Measurements from ENCODE around the gene BCAS3.

BCAS3 gene

GRCh38 chr17:60704170-60704569 lies 26.5 kb downstream of the BCAS3 start:
- DNase-seq: no peak
- no peak for TF ChIP-seq CTCF (IDR thresholded peaks at IDR 0.05; ENCODE audit: low read depth, low read length)
- Histone ChIP-seq H3K4me1 (no peaks in the 10 kb centered on the region), H3K9me3 (no peaks in the 10 kb centered on the region), H3K36me3 (no peaks in the 10 kb centered on the region), H3K27me3 (no peaks in the 10 kb centered on the region), H3K4me3 (ENCODE audit: low read depth, low read length) (no peak overlapping the region)

- Histone ChIP-seq H3K4me1 (no peaks in the 10 kb centered on the region), H3K27me3 (no peaks in the 10 kb centered on the region), H3K36me3 (no peaks in the 10 kb centered on the region), H3K9me3 (no peaks in the 10 kb centered on the region), H3K4me3 (ENCODE audit: low read depth, low read length) (no peak overlapping the region)
- TF ChIP-seq CTCF (IDR thresholded peaks at IDR 0.05; ENCODE audit: low read depth, low read length): no peak
- DNase-seq: no peak
Observed at GRCh38 chr17:60712675-60713074, 35.0 kb downstream of the BCAS3 start.

- no peak for TF ChIP-seq CTCF (IDR thresholded peaks at IDR 0.05; ENCODE audit: low read depth, low read length)
- no peaks in the 10 kb centered on the region for H3K36me3 ChIP-seq
- no peak overlapping the region for H3K4me3 ChIP-seq (ENCODE audit: low read depth, low read length)
- H3K27me3 ChIP-seq: no peaks in the 10 kb centered on the region
- no peak for DNase-seq
- H3K4me1 ChIP-seq: no peaks in the 10 kb centered on the region
- H3K9me3 ChIP-seq: no peaks in the 10 kb centered on the region
Observed at GRCh38 chr17:60713608-60714007, 36.0 kb downstream of the BCAS3 start.

GRCh38 chr17:60716766-60717165 lies 39.1 kb downstream of the BCAS3 start:
- no peaks in the 10 kb centered on the region for H3K4me1 ChIP-seq
- no peaks in the 10 kb centered on the region for H3K27me3 ChIP-seq
- no peak overlapping the region for H3K4me3 ChIP-seq (ENCODE audit: low read depth, low read length)
- TF ChIP-seq CTCF (IDR thresholded peaks at IDR 0.05; ENCODE audit: low read depth, low read length): no peak
- no peaks in the 10 kb centered on the region for H3K9me3 ChIP-seq
- H3K36me3 ChIP-seq: no peaks in the 10 kb centered on the region
- DNase-seq: no peak

GRCh38 chr17:60717814-60718213 lies 40.2 kb downstream of the BCAS3 start:
- Histone ChIP-seq H3K9me3 (no peaks in the 10 kb centered on the region), H3K4me1 (no peaks in the 10 kb centered on the region), H3K36me3 (no peaks in the 10 kb centered on the region), H3K27me3 (no peaks in the 10 kb centered on the region), H3K4me3 (ENCODE audit: low read depth, low read length) (no peak overlapping the region)
- DNase-seq: no peak
- TF ChIP-seq CTCF (IDR thresholded peaks at IDR 0.05; ENCODE audit: low read depth, low read length): no peak

GRCh38 chr17:60720763-60721531 lies 43.3 kb downstream of the BCAS3 start:
- H3K4me1 ChIP-seq: no peaks in the 10 kb centered on the region
- H3K9me3 ChIP-seq: no peaks in the 10 kb centered on the region
- TF ChIP-seq CTCF (IDR thresholded peaks at IDR 0.05; ENCODE audit: low read depth, low read length): peak; percentile 95
- no peaks in the 10 kb centered on the region for H3K36me3 ChIP-seq
- no peak overlapping the region for H3K4me3 ChIP-seq (ENCODE audit: low read depth, low read length)
- peak; percentile 48 for DNase-seq
- H3K27me3 ChIP-seq: no peaks in the 10 kb centered on the region
